RKO (cell line): ENCODE data around the gene ANKRD31.
"Not testable (repeated sequence)": the region's sequence is repeated elsewhere in the genome, so short reads cannot be mapped to it uniquely, and the experiment has no call there.

Source experiments
- DNase-seq: peaks from one replicate; pipeline ENCODE4 v3.0.0-alpha.2; 2016; ENCODE audit warnings: low spot score

Gene ANKRD31

GRCh38 chr5:75220787-75221186 is 15.9 kb downstream of the ANKRD31 start:
- not testable (repeated sequence) for DNase-seq

GRCh38 chr5:75214928-75215327 is 21.8 kb downstream of the ANKRD31 start:
- no peak for DNase-seq

- no peak for DNase-seq
Measured at GRCh38 chr5:75214409-75214808, 22.3 kb downstream of the ANKRD31 start.

GRCh38 chr5:75203604-75204003 is 33.1 kb downstream of the ANKRD31 start:
- DNase-seq, result no peak

- peak; percentile 12 for DNase-seq
Measured at GRCh38 chr5:75202935-75203334, 33.7 kb downstream of the ANKRD31 start.

- DNase-seq, result no peak
Measured at GRCh38 chr5:75200776-75201175, 35.9 kb downstream of the ANKRD31 start.

GRCh38 chr5:75199946-75200345 is 36.7 kb downstream of the ANKRD31 start:
- DNase-seq, result no peak

- no peak for DNase-seq
Measured at GRCh38 chr5:75199071-75199470, 37.6 kb downstream of the ANKRD31 start.

- no peak for DNase-seq
Measured at GRCh38 chr5:75197745-75198144, 38.9 kb downstream of the ANKRD31 start.

- DNase-seq, result no peak
Measured at GRCh38 chr5:75192804-75193203, 43.9 kb downstream of the ANKRD31 start.

- DNase-seq, result no peak
Measured at GRCh38 chr5:75192264-75192663, 44.4 kb downstream of the ANKRD31 start.

GRCh38 chr5:75190227-75190626 is 46.5 kb downstream of the ANKRD31 start:
- DNase-seq, result no peak

GRCh38 chr5:75189353-75189752 is 47.3 kb downstream of the ANKRD31 start:
- DNase-seq, result no peak

GRCh38 chr5:75185763-75186162 is 50.9 kb downstream of the ANKRD31 start:
- no peak for DNase-seq

GRCh38 chr5:75176009-75176408 is 60.7 kb downstream of the ANKRD31 start:
- DNase-seq, result not testable (repeated sequence)

GRCh38 chr5:75174872-75175271 is 61.8 kb downstream of the ANKRD31 start:
- DNase-seq, result not testable (repeated sequence)

GRCh38 chr5:75169516-75169915 is 67.2 kb downstream of the ANKRD31 start:
- no peak for DNase-seq

GRCh38 chr5:75168026-75168735 is 68.5 kb downstream of the ANKRD31 start:
- no peak for DNase-seq

- peak; percentile 57 for DNase-seq
Measured at GRCh38 chr5:75167345-75167744, 69.3 kb downstream of the ANKRD31 start.

GRCh38 chr5:75161508-75161907 is 75.2 kb downstream of the ANKRD31 start:
- not testable (repeated sequence) for DNase-seq

- peak; percentile 16 for DNase-seq
Measured at GRCh38 chr5:75156585-75156984, 80.1 kb downstream of the ANKRD31 start.

GRCh38 chr5:75152860-75153259 is 83.8 kb downstream of the ANKRD31 start:
- DNase-seq, result no peak

GRCh38 chr5:75148051-75148450 is 88.6 kb downstream of the ANKRD31 start:
- no peak for DNase-seq

GRCh38 chr5:75142566-75143136 is 94.0 kb downstream of the ANKRD31 start:
- no peak for DNase-seq
